Measurements from ENCODE around the gene AGAP3.

The AGAP3 gene

DNA sequence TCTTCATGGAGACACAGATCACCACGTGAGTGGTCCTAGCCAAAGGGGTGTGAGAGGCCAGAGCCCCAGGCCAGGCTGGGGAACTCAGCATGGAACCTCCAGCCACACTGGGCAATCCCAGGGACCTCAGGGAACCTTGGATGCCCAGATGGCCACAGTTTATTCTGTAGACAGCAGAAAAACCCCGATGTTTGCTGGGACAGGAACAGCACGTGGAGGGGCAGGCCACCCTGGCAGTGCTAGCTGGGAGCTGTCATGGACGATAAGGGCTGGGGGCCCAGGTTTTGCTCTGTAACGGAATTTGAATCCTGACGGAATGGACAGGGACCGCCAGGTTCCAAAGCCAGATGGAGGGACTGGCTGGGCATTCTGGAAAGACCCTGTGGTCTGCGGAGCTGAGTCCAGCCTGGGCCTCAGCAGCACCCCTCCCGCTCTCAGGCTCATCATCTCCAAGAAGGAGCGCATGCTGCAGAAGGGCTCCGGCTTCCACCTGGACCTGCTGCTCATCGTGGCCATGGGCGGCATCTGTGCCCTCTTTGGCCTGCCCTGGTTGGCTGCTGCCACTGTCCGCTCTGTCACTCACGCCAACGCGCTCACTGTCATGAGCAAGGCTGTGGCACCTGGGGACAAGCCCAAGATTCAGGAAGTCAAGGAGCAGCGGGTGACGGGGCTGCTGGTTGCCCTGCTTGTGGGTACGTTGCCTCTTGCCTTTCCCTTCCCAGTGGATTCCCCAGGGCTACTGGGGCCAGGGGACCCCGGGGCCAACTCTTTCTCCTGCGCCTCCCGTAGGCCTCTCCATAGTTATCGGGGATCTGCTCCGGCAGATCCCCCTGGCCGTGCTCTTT, 11.2 kb upstream of the AGAP3 start:
- no peak for FAIRE-seq

DNA sequence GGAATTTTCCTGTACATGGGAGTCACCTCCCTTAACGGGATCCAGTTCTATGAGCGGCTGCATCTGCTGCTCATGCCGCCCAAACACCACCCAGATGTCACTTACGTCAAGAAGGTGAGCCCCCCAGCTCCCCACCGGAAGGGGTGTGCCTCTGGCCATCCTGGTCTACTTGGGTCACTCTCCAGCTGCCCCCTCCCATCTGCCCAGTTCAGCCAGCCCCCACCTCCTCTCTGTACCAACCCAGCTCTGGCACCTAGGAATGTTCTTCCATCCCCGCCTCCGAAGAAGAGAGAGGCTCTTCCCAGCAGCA, 10.7 kb upstream of the AGAP3 start:
- FAIRE-seq, result no peak

DNA sequence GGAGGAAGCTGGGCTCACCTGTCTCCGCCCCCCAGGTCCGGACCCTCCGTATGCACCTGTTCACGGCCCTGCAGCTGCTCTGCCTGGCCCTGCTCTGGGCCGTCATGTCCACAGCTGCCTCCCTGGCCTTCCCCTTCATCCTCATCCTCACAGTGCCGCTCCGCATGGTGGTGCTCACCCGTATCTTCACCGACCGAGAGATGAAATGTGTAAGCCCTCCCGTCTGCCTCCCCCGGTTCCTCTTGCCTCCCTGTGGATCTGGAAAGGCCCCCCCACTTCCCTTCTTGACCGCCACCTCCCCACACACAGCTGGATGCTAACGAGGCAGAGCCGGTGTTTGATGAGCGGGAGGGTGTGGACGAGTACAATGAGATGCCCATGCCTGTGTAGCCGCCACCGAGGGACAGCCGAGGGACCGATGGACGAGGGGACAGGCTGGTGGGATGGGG, 10.3 kb upstream of the AGAP3 start:
- no peak for FAIRE-seq

DNA sequence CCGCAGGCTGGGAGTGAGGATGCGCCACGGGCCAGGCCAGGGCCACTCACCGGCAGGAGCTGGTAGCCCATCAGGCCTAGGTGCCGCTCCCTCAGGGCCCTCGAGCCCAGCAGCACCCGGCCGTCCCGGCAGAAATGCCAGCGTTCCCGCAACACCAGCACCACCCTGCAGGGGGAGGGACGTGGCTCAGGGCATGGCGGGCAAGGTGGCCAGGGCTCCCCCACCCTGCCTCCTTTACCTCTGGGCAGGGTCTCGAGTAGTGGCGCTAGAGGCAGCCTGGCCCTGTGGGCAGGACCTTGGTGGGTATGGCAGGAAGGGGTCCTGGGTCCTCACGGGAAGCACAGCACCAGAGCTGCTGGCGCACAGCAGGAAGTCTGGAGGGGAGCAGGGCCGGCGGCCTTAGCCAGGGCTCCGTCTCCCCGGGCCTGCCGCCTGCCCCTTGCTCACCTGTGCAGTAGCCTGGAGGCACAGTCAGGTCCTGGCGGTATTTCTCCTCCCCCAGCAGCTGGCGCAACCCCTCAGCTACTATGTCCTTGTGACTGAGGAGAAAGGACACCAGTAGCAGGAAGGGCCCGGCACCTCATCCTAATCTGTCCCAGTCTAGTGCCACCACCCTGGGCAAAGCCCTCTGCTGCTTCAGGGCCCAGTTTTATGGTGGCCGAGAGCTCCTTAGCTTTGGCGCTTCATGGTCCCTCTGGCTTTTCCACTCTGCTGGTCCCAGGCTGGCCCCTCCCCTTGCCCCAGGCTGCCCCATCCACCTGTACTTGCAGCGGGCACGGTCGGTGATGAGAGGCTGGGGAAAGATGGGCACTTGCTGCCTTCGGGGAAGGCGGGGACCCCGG, 9.2 kb upstream of the AGAP3 start:
- no peak for FAIRE-seq

DNA sequence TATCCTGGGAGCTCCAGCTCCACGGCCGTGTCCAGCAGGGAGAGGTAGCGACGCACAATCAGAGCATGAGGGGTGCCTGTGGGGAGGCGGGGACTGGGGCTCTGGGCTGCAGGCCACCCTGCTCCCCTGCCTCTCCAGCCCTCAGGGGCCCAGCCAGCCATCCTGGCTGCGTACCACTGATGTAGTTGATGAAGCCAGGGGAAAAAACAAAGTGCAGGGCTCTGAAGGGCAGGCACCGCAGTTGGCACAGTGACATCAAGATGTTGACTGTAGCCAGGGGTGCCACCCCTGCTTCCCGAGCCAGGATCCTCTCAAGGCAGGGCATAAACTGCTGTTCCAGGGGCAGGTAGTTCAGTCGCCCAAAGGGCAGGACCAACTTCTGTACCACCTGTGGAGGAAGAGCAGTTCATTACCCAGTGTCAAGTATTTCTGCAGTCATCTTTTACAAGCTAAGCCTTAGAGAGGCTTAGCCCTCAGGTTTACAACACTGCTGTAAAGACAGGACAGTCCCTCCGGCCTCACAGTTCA, 8.5 kb upstream of the AGAP3 start:
- FAIRE-seq, result no peak

DNA sequence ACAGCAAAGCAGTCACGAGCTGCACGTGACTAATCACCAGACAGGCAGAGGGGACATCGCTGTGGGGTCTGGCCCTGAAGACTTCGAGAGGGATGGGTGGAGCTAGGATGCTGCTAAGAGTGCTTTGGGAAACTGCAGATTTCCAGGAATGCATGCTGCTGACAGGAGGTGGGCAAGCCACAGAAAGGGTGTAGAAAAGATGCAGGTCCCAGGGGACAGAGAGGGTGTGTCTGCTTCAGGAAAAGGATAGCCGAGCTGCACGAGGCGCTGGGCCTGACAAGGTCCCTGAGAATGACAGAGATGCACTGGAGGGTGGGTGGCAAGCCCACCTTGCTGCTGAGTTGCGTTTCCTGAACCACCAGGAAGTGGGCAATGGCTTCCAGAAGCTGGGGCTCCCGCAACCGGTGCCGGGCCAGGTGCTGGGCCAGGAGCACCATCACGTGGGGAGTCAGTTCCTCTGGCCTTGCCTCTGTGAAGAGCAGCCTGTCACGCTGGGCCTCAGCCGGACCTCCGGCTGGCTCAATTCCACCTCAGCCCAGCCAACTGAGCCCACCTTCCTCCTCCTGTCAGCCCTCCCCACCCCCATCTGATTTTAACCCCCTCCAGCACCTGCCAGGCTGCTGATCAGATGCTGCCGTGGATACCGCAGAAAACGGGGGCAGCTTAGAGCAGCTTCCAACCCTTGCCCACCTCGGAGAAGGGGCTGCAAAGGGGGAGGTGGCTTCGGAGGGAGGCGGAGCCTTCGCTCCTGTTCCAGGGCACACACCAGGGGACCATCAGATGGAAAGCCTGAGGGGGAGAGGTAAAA, 7.8 kb upstream of the AGAP3 start:
- FAIRE-seq, result no peak

DNA sequence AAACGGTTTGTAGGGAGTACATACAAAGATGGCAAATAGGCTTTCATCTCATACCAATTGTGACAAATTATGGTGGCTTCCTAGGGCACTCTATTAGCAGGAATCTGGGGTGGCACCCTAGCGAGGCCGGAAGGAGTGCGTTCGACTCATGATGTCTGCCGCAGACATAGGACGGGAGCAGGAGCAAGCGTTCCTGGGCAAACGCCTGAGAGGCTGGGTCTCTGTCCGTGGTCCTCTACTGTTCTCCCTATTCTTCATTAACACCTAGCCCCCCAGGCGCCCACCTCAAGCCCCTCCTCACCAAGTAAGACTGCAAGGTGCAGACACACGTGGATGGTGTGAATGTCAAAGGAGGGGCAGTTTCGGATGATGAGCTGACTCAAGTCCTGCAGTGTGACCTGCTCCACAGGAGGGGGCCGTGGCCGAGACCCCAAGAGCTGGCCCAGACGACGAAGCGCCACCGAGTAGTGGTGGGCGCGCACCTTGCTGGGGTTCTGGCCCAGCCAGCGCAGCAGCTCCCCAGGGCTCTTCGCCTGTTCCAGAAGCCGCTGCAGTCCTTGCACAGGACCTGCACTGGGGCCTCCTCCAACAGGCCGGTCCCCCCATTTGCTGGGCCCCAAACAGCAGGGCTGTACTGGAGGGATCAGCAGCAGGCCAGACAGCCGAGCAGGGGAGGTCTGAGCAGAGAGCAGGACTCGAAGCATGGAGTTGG, 6.9 kb upstream of the AGAP3 start:
- FAIRE-seq, result no peak

DNA sequence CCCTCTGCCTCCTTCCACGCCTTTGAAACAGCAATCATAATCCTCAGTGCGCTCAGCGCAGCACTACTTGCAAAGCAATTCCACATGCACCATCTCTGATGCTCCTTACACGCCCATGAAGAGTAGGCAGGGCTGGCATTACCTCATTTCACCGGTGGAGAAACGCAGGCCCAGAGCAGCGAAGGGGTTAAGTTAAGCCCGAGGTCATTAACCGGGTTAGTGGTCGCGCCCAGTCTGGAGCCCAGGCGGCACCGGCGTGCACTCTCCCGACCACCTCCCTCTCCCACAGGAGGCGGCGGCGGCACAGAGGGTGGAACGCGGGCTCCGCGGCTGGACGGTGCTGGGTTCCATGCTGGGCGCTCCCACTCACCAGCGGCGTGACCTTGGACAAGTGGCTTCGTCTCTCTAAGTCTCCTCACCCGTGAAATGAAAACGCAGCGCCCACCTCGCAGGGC, 6.2 kb upstream of the AGAP3 start:
- FAIRE-seq, result no peak

DNA sequence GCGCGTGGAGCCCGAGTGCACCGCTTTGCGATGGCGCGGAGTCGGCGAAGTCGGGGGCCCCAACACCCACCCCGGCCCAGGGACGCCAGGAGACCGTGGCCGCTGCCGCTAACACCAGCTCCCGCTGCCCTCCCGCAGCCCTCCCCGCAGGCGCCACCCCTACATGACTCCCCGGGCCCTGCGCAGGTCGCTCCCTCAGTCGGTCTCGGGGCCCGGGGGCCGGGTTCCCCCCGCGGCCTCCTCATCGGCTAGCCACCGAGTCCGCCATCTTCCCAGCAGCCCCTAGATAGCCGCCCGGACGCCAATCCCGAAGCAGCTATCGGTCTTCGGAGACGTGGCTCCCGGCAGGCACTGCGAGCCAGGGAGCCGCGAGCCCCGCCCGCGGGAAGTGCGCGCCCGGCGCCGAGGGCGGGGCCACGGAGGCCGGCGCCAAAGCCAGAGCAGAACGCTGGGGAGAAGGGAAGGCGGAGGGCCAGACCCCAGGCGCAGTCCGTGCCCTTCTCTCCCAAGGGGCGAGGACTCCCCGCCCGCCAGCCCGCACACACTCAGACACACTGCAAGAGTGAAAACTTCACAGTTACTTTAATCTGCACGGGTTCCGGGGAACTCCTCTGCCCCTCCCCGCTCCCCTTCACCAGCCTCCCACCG, 5.6 kb upstream of the AGAP3 start, which contains the start of gene FASTK:
Gene FASTK (minus strand): TSS at position 288 of the 648 bp plus-strand sequence. CDS start 43 bp downstream, at position 245.
- FAIRE-seq, result no peak

DNA sequence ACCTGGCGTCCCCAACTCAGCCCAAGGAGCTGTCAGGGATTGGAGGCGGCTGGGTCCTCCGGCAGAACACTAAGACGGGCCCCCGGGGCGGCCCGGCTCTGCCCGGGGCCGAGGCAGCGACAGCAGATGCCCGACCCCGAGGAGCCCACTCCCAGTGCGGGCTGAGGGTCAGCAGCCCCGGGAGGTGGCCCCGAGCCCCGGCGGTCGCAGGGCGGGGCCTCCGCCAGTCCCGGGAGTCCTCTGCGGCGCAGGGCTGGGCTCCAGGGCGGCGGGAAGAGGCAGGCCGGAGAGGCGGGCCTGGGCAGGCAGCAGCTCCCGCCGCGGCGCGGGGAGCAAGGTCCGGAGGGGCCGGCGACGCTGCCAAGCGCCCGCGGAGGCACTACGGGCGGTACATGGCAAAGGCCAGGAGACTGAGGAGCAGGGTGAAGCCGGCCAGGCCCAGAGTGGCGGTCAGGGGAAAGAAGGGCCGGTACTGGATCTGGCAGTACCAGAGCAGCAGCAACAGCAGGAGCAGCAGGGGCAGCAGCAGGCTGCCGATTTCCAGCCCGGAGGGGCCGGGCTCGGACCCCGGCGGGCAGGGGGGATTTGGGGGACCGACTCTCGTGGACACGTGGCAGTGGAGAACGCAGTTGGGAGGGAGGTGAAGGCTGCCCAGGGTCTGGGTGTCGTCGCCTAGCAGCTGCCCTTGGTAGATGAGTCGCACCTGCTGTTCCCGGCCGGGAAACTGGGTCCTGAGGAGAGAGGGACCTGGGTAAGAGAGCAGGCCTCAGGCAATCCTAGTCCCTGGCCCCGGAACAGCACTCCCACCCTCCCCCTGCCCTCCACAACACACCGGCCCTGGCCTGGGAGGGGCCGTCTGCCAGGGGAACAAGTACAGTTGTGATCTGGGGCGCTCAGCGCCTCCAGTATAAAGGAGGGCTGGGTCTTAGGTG, 4.8 kb upstream of the AGAP3 start:
- FAIRE-seq, result no peak

DNA sequence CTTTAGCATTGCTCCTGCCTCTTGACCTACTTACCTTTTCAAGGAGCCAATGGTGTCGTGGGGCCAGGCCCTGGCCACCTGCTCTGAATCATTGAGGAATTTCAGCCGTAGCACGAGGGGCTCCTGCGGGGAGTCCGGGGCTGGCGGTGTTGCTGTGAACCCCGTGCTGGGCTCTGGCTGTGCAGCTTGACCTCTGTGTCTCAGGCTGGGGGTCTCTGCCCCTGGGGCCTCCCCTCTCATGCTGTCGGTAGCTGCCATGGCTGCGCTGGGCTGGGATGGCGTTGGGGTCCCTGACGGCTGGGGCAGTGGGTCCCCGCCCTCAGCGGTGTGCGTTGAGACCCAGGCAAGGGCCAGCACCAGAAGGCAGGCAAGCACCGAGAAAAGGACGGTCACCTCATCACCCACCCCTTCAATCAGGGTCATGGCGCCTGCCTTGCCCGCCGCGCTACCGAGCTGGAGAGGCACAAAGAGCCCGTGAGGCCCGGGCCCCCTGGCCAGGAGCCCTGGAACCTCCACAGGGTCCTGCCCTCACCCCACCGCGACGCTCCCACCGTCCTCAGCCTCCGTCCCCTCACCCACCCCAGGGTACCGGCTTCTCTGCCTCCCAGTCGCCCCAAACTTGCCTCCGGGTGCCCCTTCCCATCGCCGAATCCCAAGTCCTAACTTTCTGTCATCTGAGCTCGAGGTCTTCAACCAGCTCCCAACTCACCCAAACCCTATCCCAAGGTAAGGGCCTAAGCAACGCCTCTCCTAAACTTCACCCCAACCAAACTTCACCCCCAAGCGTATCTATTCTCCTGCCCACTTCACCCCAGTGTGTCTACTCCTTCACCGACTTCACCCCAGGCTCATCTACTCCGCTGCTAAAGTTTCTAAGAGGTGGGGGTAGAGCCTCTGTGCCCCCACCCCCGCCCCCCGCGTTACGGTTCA, 3.9 kb upstream of the AGAP3 start:
- FAIRE-seq, result no peak

DNA sequence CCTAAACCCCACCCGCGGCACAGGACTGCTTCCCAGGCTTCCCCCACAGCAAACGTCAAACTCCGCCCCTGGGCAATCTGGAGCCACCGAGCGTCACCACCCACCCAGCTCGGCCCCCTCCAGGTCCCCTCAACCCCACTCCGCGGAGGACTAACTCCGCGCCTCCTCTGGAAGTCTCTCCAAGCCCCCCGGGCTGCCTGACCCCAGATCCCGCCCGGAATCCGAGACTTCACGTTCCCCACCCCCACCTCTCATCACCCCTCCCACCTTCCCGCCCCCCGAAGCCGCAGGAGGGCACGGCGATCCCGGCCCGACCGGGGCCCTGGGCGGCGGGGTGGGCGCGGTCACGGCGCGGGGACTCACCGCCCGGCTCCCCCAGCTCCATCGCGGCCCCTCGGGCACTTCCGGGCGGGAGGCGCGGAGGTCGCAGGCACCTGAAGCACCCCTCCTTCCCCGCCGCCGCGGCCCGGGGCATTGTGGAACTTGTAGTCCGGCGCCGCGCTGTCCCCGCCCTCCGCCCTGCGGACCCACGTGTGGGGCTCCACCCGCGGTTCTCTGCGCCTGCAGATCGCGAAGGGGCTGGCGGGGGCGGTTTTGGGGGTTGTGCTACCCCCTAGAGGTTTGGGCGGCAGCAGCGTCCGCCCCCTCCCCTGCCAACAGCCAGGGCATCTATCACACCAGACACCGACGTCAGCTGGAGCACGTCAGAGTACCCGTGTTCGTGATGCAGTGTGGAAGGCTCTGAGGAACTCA, 3.0 kb upstream of the AGAP3 start, which contains the start of gene TMUB1:
Gene TMUB1 (minus strand): TSS at position 423 of the 753 bp plus-strand sequence. CDS start 930 bp downstream, outside the sequence.
- no peak for FAIRE-seq

DNA sequence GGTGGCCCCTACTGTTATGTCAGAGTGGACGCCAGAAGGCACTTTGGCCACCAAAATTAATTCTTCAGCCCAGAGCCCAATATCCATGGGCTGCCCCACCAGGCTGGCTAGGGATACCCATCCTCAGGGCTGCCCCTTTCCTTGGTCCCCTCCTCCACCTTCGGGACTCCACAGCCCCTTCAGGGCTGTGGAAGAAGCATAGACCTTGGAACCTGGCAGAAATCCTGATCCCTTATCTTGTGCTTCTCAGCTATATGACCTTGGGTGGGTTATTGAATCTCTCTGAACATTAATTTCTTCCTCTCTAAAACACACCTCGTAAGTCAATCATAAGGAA, 2.5 kb upstream of the AGAP3 start:
- no peak for FAIRE-seq

DNA sequence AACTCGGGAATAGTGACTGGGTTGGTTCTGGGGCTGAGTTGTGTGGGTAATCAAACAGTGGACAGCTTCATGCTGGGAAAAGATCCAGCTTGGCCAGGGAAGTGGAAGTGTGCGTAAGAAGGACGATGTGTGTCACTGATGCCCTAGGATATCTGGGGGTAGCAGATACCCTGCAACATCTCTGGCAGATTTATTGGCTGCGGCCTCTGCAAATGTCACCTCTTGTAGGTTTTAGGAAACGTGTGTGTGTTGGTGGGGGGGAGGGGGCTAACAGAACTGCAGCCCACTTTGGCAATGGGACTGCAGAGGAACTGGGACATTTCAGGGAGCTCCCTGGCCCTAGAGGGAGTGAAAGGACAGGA, 965 bp upstream of the AGAP3 start:
- FAIRE-seq, result no peak

DNA sequence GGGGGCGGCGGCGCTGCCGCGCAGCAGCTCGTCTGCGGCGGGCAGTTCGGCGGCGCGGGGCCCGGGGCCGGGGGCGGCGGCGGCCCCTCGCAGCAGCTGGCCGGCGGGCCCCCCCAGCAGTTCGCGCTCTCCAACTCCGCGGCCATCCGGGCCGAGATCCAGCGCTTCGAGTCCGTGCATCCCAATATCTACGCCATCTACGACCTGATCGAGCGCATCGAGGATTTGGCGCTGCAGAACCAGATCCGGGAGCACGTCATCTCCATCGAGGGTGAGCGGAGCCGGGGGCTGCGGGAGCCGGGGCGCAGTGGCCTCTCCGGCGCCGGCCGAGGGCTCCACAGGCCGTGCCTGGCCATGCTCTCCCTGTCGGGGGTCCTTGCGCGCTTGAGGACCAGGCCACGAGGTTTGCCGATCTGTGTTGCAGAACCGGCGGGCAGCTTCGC, 548 bp downstream of the AGAP3 start:
- no peak for FAIRE-seq

DNA sequence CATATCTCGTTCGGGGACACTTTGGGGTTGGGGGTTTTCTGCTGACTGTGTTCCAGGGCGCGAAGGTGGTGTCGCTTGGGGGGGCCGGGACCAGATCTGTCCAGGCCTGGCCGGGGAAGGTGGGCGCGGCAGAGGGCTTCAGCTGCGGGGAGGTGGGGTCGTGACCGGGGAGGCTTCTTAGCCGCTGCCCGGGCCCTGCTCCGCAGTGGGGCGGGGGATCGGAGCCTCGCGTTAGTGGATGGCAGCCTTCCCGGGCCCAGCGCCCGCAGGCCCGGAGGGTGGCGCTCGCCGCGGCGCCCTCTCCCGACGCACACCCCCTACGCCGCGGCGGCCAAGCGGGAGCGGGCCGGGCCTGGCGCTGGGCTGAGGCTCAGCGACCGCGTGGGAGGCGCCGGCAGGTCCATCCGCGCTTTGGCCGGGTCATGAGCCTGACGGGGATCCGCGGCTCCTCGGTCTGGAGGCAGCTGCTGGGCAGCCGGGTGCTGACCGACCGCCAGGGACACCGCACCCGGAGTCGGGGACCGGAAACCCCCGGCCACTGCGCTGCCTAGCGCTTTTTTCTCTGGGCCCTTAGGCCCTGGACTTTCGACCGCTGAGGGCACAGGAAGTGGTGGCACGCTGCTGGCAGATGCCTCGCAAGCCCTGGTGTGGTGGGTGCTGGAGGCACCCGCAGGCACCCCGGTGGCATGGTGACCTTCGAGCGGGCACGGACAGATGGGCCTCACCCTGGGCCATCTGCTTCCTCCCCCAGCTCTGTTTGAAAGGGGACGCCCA, 1.2 kb downstream of the AGAP3 start:
- FAIRE-seq, result no peak

DNA sequence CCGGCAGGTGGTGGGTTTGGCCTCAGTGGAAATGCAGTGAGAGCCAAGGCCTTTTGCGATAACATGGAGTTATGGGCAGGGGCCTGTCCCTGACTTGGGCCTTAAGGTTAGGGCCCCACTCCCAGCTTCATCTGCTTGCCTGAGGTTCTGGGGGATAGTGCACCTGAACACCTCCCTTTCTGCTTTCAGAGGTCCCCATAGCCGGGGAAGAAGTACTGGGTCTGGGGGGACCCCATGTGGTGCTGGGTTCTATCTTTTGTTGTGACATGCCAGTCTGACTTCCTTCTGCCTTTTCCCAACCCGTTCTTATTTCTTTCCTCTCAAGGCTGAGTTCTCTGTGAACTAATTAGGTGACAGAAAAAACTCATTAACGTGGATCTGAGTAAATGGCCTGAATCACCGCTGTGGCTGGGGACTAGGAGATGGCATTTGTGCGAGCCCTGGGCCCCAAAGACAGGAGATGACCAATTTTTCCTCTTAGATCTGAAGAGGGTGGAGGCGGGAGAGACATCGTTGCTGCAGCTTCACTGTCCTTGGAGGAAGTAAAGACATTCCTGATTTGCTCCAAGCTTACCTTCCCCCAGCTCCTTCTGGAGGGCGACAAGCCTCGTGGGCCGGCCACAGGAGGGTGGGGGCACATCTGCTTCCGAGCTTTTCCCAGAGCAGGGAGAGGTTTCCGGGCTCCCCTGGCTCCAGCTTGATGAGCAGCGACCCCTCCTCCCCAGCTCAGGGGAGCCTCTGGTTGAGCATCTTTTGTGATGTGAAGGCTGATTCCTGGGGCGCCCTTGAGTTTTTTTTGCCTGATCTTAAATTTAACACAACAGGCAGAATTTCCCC, 2.0 kb downstream of the AGAP3 start:
- no peak for FAIRE-seq
